IPS-20b (cell line): ENCODE data around the gene SH3YL1.
A peak's percentile ranks its signal among the peaks of the same experiment; 100 is the strongest.

Experiments
- H3K27ac ChIP-seq: one replicate; pipeline ENCODE4 v1.5.1; 2013; ENCODE audit warnings: low read length
- H3K27me3 ChIP-seq: 2 replicates; pipeline ENCODE4 v1.6.1; 2013; ENCODE audit warnings: mild to moderate bottlenecking, low read length, inconsistent platforms; ENCODE audit not compliant: insufficient read depth
- H3K36me3 ChIP-seq: 2 replicates; pipeline ENCODE4 v1.6.1; 2013; ENCODE audit warnings: low read depth, mild to moderate bottlenecking, inconsistent platforms, low read length, moderate library complexity; ENCODE audit not compliant: insufficient read depth
- H3K4me1 ChIP-seq: 2 replicates; pipeline ENCODE4 v1.6.1; 2013; ENCODE audit warnings: mild to moderate bottlenecking, control low read depth, inconsistent platforms, low read length, moderate library complexity; ENCODE audit not compliant: insufficient read depth
- H3K4me3 ChIP-seq: 2 replicates; pipeline ENCODE4 v1.5.1; 2013; ENCODE audit warnings: mild to moderate bottlenecking, low read length, inconsistent platforms
- H3K9ac ChIP-seq: 2 replicates; pipeline ENCODE4 v1.6.1; 2013; ENCODE audit warnings: low read depth, mild to moderate bottlenecking, inconsistent platforms, low read length, moderate library complexity
- H3K9me3 ChIP-seq: 2 replicates; pipeline ENCODE4 v1.6.1; 2013; ENCODE audit warnings: mild to moderate bottlenecking, low read depth, low read length, inconsistent platforms; ENCODE audit not compliant: insufficient read depth

Gene SH3YL1

DNA sequence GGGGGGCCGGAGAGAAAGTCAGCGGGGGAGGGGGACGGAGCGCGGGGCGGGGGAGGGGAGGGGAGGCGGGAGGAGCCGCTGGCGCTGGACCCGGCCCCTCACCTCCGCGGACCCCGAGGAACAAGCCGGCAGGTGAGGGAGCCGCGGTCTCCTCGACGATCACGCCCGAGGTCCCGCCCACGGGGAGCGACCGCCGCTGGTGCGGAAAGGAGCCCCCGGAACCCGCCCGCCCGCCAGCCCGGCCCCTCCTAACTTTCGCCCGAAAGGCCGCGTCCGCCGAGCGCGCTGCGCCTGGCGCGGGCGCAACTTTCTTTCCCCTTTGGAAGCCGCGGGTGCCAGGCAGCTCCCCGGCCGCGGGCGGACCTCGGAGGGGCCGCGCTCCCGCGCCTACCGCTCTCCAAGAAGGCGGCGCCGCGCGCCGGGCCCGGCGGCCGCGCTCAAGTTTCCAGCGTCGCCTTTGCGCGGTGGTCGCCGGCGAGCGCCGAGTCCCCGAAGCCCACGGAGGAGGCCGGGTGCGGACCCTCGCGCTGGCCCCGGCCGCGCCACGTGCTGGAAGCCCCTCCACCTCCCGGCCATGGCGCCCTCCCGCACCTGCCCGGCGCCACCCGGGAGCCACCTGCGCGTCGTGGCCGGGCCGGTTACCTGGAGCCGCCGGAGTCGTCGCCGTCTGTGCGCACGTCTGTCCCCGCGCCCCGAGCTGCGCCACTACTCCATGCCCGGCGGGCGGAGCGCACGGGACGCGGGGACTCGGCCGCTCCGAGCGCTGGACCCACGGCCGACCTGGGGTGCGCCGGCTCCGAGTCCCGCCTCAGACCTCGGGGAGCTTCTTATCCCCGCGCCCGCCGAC lies 24.3 kb upstream of the SH3YL1 start, which contains the start of gene ALKAL2:
ALKAL2 (minus strand) TSS at position 181 of the 847 bp plus-strand sequence. CDS start 256 bp downstream, outside the sequence.
- no peaks in the 10 kb centered on the region for H3K9me3 ChIP-seq
- peaks cover 33% of the 10 kb centered on the region for H3K4me1 ChIP-seq
- H3K4me3 ChIP-seq, result peak within 1 kb of the TSS; percentile 76
- H3K36me3 ChIP-seq, result no peaks in the 10 kb centered on the region
- peaks cover 76% of the 10 kb centered on the region for H3K27me3 ChIP-seq
- no peak within 1 kb of the TSS for H3K27ac ChIP-seq
- no peak within 1 kb of the TSS for H3K9ac ChIP-seq

DNA sequence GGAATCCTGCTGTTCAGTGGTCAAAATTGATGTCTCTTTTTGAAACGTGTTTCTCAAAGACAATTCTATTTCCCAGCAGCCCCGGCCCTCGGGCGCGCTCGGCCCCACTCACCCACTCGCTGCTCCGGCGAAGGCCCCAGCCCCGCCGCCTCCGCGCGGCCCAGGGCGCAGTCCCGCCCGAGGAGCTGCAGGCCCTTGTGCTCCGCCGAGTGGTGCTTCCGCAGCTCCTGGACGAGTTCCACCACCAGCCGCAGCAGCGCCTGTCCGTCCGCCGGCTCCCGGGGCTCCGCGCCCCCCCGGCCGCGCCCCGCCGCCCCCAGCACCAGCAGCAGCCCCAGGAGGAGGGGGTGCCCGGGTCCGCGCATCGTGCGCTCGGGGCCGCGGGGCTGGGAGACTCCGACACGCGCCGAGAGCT lies 23.6 kb upstream of the SH3YL1 start:
- H3K9me3 ChIP-seq, result no peaks in the 10 kb centered on the region
- H3K9ac ChIP-seq, result no peak overlapping the region
- H3K27ac ChIP-seq, result no peak overlapping the region
- H3K4me1 ChIP-seq, result peaks cover 33% of the 10 kb centered on the region
- peaks cover 76% of the 10 kb centered on the region for H3K27me3 ChIP-seq
- H3K4me3 ChIP-seq, result peak overlapping the region; percentile 65
- H3K36me3 ChIP-seq, result peaks cover under 1% of the 10 kb centered on the region; the same call in 1 of the 2 replicates

DNA sequence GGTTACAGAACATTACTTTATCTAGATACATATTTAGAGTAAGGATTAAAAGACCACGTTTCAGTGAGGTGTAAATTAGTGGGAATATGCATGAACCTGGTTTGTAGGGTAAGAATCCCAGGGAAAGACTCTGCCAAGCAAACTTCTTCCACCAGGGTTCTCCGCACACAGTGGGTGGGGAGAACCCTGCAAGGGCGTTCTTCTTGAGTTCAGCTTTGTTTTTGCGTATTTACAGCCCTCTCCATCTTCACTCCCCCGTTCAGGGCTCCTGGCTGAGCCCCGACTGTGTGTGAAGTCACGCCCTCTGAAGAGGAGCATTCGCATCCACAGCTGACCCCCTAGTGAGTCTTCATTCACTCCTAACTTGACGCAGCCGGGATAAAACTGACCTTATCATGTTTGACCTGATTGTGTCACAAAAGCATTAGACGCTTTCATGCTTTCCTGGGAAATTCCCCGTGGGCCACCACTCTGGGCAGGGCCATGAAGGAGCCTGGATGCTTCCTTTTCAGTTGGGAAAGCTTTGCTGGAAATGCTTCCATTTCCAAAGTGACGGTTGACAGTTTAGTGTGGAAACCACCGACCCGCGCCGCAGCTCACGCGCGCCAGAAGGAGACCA lies 23.1 kb upstream of the SH3YL1 start:
- Histone ChIP-seq H3K9me3 (no peaks in the 10 kb centered on the region), H3K36me3 (peaks cover 6% of the 10 kb centered on the region; the same call in 1 of the 2 replicates), H3K27ac (no peak overlapping the region), H3K4me3 (peak overlapping the region; percentile 65), H3K9ac (no peak overlapping the region), H3K4me1 (peaks cover 33% of the 10 kb centered on the region), H3K27me3 (peaks cover 72% of the 10 kb centered on the region)

DNA sequence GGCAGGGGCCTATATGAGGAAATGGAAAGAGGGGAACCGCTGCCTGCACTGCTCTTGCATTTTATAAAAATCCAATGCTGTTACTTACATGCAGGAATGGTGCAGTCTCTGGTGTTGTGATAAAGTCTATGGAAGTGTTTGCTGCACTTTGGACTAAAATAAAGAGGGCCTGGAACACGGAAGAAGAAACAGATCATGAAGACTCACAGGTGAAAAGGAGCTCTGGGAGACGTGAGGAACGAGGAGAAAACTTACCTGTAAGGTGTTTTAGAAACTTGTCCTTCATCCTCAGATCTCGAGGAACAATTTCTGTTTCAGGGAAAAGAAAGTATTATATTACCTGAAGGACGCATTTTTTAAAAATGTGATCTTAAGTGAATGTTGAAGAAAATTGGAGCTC lies 22.2 kb upstream of the SH3YL1 start:
- peaks cover 14% of the 10 kb centered on the region; the same call in 1 of the 2 replicates for H3K36me3 ChIP-seq
- no peak overlapping the region for H3K9ac ChIP-seq
- no peaks in the 10 kb centered on the region for H3K9me3 ChIP-seq
- H3K27me3 ChIP-seq, result peaks cover 63% of the 10 kb centered on the region
- peaks cover 33% of the 10 kb centered on the region for H3K4me1 ChIP-seq
- peak overlapping the region; percentile 10; the same call in 1 of the 2 replicates for H3K4me3 ChIP-seq
- no peak overlapping the region for H3K27ac ChIP-seq

DNA sequence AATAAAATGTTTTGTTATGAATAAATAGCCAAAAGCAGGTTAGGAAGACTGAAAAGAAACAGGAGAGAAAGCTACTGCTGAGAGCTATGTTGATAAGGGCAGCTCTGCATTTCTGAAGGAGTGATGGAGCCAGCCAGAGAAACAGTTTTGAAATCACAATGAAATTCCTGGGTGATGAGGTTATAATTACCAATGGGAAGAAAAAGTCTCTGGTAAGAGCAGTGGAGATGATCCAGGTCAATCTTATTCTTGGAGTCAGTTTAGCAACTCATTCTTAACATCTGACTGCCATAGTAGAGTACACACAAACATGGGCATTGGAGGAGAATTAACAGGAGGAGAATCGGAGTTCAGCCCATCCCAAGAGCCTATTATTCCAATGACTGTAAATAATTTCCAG lies 21.7 kb upstream of the SH3YL1 start:
- Histone ChIP-seq H3K27ac (no peak overlapping the region), H3K9me3 (no peaks in the 10 kb centered on the region), H3K27me3 (peaks cover 58% of the 10 kb centered on the region)

DNA sequence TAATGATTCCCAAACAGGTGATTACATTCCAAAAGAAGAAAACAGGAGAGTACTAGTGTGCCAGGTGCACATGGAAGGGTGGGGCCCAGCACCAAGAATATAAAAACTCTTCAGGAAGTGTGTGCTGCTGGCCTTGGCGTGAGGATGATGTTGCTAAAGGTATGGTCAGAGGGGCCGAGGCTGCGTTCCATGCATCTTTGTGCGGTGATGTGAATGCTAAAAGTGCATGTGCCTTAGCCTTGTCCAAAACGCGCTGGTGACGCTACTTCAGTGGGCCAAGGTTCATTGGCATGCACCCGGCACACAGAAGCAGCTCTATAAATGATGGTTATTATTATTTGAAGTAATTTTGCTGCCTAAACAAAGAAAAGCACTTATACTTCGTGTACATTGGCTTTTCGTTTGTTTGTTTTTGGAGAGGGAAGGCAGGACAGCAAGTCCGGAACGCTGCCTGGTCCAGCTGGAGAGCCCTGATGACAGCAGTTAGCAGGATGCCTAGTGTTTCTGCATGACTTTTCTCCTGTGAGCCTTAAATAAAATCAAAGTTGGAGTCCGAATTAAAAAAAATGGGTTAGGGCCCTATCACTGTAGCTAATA lies 21.2 kb upstream of the SH3YL1 start:
- Histone ChIP-seq H3K9me3 (no peaks in the 10 kb centered on the region), H3K27ac (no peak overlapping the region), H3K4me3 (peak overlapping the region; percentile 12; the same call in 1 of the 2 replicates), H3K27me3 (peaks cover 53% of the 10 kb centered on the region), H3K9ac (no peak overlapping the region), H3K4me1 (peaks cover 33% of the 10 kb centered on the region), H3K36me3 (peaks cover 24% of the 10 kb centered on the region)

More for the DNA sequence above, 21.7 kb upstream of the SH3YL1 start:
- no peak overlapping the region for H3K9ac ChIP-seq
- H3K4me3 ChIP-seq, result peak overlapping the region; percentile 10; the same call in 1 of the 2 replicates
- peaks cover 33% of the 10 kb centered on the region for H3K4me1 ChIP-seq
- peaks cover 19% of the 10 kb centered on the region; the same call in 1 of the 2 replicates for H3K36me3 ChIP-seq

DNA sequence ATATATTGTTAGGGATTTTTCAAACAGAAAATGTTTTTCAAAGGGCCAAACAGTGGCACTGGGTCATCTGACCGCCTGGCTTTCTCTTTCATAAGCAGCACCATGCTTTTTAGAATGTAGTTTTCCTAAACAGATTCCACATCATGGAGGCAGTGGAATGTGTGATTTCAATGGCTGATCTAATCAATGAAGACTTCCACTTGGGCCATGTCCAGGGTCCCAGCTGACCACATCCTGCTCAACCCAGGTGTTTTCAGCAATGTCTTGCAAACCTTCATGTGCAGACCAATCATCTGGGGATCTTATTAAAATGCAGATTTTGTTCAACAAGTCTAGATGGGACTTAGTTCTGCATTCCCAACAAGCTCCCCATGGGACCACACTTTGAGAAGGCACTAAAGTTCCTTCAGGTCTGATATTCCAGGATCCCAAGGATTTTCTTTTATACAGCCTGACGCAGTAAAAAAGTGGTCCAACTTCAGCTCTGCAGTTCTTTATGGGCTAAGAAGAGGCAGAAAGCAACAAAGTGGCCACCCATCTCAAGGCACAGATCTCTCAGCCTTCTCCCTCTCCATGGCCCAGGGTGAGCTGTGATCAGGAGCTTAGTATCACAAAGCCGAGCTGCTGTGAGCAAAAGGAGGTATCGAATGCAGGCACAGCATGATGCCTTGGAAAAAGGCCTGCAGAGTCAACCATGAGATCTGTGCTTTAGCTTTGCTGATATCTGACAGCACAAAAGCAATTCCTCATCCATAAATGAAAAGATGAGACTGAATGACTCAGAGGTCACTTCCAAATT lies 20.4 kb upstream of the SH3YL1 start:
- Histone ChIP-seq H3K4me1 (peaks cover 33% of the 10 kb centered on the region), H3K27ac (no peak overlapping the region), H3K9ac (no peak overlapping the region)

DNA sequence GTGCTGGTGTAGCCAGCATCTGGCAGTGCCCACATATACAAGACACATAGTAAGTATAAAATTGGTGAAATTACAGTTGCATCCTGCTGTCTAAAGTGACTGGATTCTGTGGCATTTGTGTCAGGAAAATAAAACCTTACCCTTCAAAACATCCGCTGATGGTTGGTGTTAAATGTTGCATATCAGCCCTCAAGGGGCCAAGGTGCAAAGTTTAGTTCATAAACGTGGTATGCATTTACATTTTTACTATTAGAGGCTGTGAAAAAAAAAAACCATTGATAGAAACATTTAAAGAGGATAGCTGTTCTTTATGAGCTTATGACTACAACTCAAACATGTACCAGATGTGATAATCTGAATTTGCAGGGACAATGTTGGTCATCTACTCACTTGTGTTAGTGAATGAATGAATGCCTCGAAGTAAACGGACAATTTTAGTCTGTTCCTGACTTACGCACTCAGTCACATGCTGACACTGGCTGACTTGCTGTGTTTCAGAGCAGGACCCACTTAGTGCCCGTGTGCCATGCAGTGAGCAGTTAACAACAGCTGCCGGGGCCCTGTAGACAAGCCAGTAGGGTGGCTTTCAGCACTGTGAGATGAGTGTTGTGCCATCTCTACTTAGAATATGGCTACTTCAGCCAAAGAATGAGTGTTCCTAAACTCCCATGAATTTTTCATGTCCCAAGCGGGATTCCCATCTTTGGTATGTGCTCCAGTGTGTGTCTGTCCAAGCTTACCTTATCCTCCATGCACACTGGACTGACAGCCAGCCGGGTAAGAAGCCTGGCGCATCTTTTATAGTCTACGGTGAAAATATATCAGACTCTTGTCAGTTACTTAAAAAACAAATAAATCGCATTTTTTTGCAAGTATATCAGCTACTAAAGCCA lies 18.8 kb upstream of the SH3YL1 start:
- Histone ChIP-seq H3K36me3 (peaks cover 48% of the 10 kb centered on the region), H3K4me1 (peaks cover 33% of the 10 kb centered on the region), H3K27me3 (peaks cover 32% of the 10 kb centered on the region), H3K4me3 (no peak overlapping the region), H3K9me3 (no peaks in the 10 kb centered on the region), H3K9ac (no peak overlapping the region), H3K27ac (no peak overlapping the region)

More for the DNA sequence above, 20.4 kb upstream of the SH3YL1 start:
- Histone ChIP-seq H3K27me3 (peaks cover 45% of the 10 kb centered on the region), H3K4me3 (peak overlapping the region; percentile 37; the same call in 1 of the 2 replicates), H3K9me3 (no peaks in the 10 kb centered on the region), H3K36me3 (peaks cover 32% of the 10 kb centered on the region)

DNA sequence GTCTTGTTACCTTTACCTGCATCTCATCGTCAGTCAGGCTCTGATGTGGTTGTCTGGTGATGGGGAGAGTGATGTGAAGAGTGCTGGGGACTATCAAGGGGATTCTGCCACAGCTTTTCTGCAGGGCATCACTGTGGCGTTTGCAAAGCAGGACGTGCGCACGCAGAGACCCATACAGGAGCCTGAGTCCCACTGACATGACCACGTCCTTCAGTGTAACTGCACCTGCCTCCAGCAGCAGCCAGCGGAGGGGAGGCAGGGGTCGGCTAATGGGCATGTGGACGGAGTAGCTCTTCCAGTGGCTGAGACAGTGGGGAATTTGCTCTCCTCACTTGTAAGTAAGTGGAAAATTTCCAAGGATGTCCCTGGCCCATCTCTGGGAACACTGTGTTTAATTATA lies 17.5 kb upstream of the SH3YL1 start:
- no peak overlapping the region for H3K27ac ChIP-seq
- H3K9ac ChIP-seq, result no peak overlapping the region
- H3K4me1 ChIP-seq, result peaks cover 29% of the 10 kb centered on the region
- H3K4me3 ChIP-seq, result no peak overlapping the region
- H3K27me3 ChIP-seq, result peaks cover 19% of the 10 kb centered on the region
- no peaks in the 10 kb centered on the region for H3K9me3 ChIP-seq
- peaks cover 60% of the 10 kb centered on the region for H3K36me3 ChIP-seq

DNA sequence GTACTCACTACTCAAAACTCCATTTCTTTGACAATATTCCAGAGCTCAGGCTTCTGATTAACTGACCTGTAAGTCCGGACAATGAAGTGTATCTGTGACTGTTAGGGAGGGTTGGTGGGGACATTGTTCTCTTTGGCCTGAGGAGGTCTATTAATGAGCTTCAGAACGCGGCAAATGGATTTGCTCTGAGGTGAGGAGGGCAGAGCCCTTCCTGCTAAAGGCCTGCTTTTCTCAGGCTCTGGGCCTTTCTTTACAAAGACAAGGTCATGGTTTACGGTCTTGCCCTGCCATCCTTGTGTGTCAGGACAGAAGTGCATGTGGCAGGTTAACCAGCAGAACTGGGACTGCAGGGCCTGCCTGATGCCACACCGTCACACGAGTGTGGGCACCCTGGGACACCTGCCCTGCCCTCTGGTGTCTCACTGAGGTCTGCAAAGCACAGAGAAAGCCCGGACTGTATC lies 16.8 kb upstream of the SH3YL1 start:
- peaks cover 12% of the 10 kb centered on the region for H3K27me3 ChIP-seq
- H3K9me3 ChIP-seq, result no peaks in the 10 kb centered on the region
- H3K36me3 ChIP-seq, result peaks cover 67% of the 10 kb centered on the region
- H3K4me1 ChIP-seq, result peaks cover 22% of the 10 kb centered on the region
- H3K4me3 ChIP-seq, result no peak overlapping the region
- no peak overlapping the region for H3K9ac ChIP-seq
- no peak overlapping the region for H3K27ac ChIP-seq
